Measurements from ENCODE around the gene NR3C1. TPM values are rescaled to one million over a fixed set of nuclear protein-coding genes. Genes with fewer than 3 reads are reported as not detected.
A peak's percentile ranks its signal among the peaks of the same experiment; 100 is the strongest.

Gene NR3C1
- polyA plus RNA-seq, 1 experiment: 44.1 TPM

DNA sequence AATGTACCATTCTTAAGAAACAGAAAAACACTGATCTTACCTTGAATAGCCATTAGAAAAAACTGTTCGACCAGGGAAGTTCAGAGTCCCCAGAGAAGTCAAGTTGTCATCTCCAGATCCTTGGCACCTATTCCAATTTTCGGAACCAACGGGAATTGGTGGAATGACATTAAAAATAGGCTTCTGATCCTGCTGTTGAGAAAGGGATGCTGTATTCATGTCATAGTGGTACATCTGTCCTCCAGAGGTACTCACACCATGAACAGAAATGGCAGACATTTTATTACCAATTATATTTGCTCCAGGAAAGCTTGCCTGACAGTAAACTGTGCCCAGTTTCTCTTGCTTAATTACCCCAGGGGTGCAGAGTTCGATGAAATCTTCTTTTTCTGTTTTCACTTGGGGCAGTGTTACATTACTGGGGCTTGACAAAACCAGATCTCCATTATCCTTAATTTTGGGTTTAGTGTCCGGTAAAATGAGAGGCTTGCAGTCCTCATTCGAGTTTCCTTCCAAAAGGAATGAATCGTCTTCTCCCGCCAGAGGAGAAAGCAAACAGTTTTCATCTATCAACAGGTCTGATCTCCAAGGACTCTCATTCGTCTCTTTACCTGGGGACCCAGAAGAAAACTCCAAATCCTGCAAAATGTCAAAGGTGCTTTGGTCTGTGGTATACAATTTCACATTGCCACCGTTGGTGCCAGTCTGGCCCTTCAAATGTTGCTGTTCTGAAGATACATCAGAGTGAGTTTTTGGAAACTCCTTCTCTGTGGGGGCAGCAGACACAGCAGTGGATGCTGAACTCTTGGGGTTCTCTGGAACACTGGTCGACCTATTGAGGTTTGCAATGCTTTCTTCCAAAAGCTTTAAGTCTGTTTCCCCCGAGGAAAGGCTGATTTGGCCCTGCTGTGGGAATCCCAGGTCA is 3.6 kb downstream of the NR3C1 start:
- Histone ChIP-seq H3K4me3 (ENCODE audit: low read depth, low read length) (peak overlapping the region; percentile 70), H3K27me3 (ENCODE audit: control insufficient read depth, insufficient read depth, low read length) (no peaks in the 10 kb centered on the region), H3K9me3 (ENCODE audit: control insufficient read depth, insufficient read depth, low read length) (no peaks in the 10 kb centered on the region; the same call in 1 of the 2 replicates), H3K27ac (ENCODE audit: low read depth, low read length) (no peak overlapping the region)
- ChIA-PET POLR2A (interaction anchor here (0.5 kb wide), 1 partner anchor 117 kb away, joined by 5 read pairs; no protein-coding TSS in a partner anchor), CTCF (interaction anchor here (0.6 to 1.8 kb wide), 4 partner anchors 397 to 568 kb away, joined by 3 to 8 read pairs (median 3); no protein-coding TSS in a partner anchor)
- TF ChIP-seq, protein P1, sequence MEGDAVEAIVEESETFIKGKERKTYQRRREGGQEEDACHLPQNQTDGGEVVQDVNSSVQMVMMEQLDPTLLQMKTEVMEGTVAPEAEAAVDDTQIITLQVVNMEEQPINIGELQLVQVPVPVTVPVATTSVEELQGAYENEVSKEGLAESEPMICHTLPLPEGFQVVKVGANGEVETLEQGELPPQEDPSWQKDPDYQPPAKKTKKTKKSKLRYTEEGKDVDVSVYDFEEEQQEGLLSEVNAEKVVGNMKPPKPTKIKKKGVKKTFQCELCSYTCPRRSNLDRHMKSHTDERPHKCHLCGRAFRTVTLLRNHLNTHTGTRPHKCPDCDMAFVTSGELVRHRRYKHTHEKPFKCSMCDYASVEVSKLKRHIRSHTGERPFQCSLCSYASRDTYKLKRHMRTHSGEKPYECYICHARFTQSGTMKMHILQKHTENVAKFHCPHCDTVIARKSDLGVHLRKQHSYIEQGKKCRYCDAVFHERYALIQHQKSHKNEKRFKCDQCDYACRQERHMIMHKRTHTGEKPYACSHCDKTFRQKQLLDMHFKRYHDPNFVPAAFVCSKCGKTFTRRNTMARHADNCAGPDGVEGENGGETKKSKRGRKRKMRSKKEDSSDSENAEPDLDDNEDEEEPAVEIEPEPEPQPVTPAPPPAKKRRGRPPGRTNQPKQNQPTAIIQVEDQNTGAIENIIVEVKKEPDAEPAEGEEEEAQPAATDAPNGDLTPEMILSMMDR (IDR thresholded peaks at IDR 0.05; ENCODE audit: low read depth, low read length): no peak
- DNase-seq (ENCODE audit: low read depth, low spot score): no peak

GRCh38 chr5:143398451-143399237 is 4.8 kb downstream of the NR3C1 start:
- peak overlapping the region; percentile 70 for H3K4me3 ChIP-seq (ENCODE audit: low read depth, low read length)
- POLR2A ChIA-PET: no interaction called here
- H3K27me3 ChIP-seq (ENCODE audit: control insufficient read depth, insufficient read depth, low read length): no peaks in the 10 kb centered on the region
- DNase-seq (ENCODE audit: low read depth, low spot score): no peak
- CTCF ChIA-PET: interaction anchor here (0.6 kb wide), 2 partner anchors 452 to 570 kb away, joined by 3 read pairs; no protein-coding TSS in a partner anchor
- no peaks in the 10 kb centered on the region; the same call in 1 of the 2 replicates for H3K9me3 ChIP-seq (ENCODE audit: control insufficient read depth, insufficient read depth, low read length)
- no peak overlapping the region for H3K27ac ChIP-seq (ENCODE audit: low read depth, low read length)
- TF ChIP-seq, protein P1 (IDR thresholded peaks at IDR 0.05; ENCODE audit: low read depth, low read length): no peak

DNA sequence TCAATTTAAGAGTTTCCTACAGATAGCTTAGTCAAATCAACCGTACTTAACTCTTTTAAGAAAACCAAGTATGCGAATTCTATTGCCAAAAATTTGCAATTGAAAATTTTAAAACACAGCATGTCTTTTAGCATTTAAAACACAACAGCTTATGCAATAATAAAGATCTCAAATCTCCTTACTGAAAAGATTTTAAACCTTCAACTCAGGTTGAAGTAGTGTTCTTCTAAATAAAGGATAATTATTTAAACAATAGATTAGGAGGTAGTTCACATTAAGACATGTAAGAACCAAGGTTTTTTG is 5.5 kb downstream of the NR3C1 start:
- TF ChIP-seq, protein P1 (IDR thresholded peaks at IDR 0.05; ENCODE audit: low read depth, low read length): no peak
- POLR2A ChIA-PET: no interaction called here
- peak overlapping the region; percentile 70 for H3K4me3 ChIP-seq (ENCODE audit: low read depth, low read length)
- H3K27me3 ChIP-seq (ENCODE audit: control insufficient read depth, insufficient read depth, low read length): no peaks in the 10 kb centered on the region
- no peak for DNase-seq (ENCODE audit: low read depth, low spot score)
- H3K9me3 ChIP-seq (ENCODE audit: control insufficient read depth, insufficient read depth, low read length): no peaks in the 10 kb centered on the region; the same call in 1 of the 2 replicates
- no peak overlapping the region for H3K27ac ChIP-seq (ENCODE audit: low read depth, low read length)
- CTCF ChIA-PET: no interaction called here

DNA sequence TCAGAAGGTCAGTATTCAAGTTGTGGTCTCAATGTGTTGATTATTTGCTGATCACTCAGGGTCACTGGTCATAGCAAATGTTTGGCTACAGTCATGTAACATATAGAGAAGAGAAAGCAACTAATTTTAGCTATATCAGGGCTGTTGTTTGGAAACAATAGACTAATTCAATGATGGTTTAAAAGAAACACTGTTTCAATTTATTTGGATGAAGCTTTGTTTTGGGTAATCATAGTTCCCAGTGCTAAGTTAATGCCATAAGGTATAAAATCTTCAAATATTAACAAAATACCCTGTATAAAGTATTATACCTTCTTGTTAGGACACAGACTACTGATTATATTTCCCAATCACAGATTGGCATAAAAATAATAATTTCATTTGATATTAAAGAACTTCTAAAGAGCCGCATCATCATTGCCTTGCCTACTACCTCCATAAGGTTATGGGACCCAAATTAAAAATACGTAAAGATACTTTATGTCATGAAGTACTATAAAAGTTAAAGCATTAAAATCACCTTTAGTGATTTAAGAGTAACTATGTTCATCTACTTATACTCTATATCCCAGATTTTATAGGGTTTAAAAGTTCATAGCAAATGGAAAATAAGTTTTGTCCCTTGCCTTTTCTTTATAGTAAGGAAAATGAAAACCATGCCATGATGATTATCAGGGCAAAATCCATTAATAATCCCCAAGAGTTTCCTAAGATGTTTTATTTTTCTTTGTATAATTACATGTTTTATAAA is 6.0 kb downstream of the NR3C1 start:
- Histone ChIP-seq H3K27ac (ENCODE audit: low read depth, low read length) (no peak overlapping the region), H3K9me3 (ENCODE audit: control insufficient read depth, insufficient read depth, low read length) (no peaks in the 10 kb centered on the region), H3K4me3 (ENCODE audit: low read depth, low read length) (peak overlapping the region; percentile 70), H3K27me3 (ENCODE audit: control insufficient read depth, insufficient read depth, low read length) (no peaks in the 10 kb centered on the region)
- no peak for DNase-seq (ENCODE audit: low read depth, low spot score)
- ChIA-PET CTCF (interaction anchor here (0.6 to 1.6 kb wide), 4 partner anchors 239 to 476 kb away, joined by 3 to 7 read pairs (median 3); no protein-coding TSS in a partner anchor), POLR2A (no interaction called here)
- TF ChIP-seq, protein P1 (IDR thresholded peaks at IDR 0.05; ENCODE audit: low read depth, low read length): no peak
